NCI-H1417 treated with DMSO at 0.1 percent for 48 hours (cell line): Measurements from ENCODE around the gene KCNE1.
"Not testable (repeated sequence)": the region's sequence is repeated elsewhere in the genome, so short reads cannot be mapped to it uniquely, and the experiment has no call there.

ENCODE experiments used
- DNase-seq: peaks from one replicate; lab custom pipeline; 2025; lab: John Stamatoyannopoulos, UW

Gene KCNE1

DNA sequence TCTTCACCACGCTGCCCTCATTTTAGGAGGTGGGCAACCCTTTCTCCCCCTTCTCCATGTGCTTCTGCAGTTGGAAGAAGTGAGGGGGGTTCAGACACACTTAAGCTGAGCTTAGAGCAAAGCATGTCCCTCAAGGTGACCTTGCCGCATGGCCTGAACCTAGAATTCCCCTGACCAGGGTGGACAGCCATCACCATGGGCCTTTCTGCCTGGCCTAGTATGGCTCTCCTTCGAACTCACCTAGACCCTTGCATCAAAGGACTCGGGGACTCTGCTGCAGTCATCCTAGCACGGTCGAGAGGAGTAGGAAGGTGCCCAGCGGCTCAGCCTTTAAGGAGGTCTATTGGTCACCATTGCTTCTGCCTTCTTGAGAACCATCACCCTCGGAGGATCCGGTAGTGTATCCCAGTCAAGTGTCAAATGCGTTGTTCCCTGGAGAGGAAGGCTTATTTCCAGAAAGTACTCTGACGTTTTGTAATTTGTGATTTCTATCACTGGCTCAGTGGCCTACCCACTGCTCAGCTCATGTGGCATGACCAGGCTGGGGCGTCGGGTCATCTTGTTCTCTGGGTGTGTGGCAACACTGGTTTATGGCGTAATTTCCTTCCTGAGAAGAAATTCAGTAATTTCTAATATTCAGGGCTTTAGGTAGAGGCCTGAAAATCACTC, at the start of gene KCNE1:
KCNE1 (minus strand) TSS at position 424 of the 669 bp plus-strand sequence. CDS start 62,576 bp downstream, outside the sequence.
- no peak for DNase-seq

DNA sequence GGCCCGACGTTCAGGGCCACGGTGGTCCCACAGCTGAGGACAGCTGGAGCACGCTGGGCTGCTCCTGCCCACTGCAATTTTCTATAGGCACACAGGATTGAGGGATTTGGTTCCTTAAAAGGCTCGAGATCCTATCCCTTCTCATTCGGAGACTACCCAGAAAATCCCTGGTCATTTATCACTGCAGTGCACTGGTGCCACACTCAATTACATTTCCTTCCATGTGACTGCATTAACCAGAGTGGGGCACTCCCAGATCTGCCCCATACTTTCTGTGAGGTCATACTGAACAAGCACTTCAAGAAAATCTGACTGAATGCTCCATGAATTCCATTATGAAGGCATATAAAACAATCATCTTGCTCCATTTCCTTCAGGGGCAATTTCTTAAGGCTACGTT, 49.8 kb upstream of the KCNE1 start:
- DNase-seq: no peak

DNA sequence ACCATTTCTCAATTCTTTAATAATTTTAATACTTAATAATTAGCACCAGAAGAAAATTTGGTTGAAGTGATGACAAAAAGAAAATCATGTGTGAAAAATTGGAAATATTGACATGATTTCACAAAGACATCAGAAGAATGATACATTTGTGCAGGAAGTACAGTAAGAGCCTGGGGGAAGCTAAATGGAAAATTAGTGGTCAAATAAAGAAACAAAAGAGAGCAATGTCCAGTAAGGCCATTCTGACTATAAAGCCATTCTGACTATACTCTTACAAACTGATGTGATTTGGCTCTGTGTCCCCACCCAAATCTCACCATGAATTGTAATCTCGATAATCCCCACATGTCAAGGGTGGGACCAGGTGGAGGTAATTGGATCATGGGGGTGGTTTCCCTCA, 48.6 kb upstream of the KCNE1 start:
- no peak for DNase-seq

DNA sequence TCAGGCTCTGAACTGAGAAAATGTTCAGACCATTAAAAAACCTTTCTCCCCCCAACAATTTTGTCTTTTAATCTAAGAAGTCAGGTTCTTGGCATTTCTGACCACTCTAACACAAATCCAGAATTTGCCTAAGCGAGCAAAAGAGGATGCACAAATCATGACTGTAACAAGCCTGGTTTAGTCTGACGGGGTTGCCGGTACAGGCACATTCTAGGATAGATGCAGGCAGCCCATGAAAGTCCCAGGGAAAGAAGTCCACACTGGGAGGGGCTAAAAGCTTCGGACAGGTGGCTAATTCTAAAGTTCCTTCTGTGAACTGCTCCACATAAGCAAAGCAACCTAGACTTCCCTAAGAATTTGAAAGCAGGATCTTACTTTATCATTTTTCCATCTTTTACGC, 48.0 kb upstream of the KCNE1 start:
- DNase-seq: no peak

DNA sequence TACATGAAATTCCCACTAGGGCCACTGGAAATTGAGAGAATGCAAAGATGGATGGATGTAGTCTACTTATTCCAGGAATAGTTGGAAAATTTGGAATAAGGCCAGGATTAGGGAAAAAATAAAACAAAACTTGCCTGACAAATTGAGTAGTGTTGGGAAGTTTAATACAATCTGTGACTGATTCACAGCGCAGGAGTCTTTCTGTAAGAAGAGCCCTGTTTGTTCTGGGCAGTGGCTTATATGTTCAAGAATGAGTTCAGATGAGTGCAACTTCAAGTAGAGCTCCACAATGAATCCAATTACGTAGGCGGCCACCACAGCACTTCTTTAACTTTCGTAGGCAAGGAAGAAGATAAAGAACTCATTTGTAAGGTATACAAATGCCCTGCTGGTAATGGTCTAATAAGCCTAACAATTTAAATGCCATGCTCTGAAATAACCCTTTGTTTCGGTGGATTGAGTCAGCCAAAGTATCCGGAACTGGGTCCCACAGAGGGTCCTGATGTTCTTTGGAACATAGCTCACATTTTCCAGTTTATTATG, 47.1 kb upstream of the KCNE1 start:
- no peak for DNase-seq

DNA sequence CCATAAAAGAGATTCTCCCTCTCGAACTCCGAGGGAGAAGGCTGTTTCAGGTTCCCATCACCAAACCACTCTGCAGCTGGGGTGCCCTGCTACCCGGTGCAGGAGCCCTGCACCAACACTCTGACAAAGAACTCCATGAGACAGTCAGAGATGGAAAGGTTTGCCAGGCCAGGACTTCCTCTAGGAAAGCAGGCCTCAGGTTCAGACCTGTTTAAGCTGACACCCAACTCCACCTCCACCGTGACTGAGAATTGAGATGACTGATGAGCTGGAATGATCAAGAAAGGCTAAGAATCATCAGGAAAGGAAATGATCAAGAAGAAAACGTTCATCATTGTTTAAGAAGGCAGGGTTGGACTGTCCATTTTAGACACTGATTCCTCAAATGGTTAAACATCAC, 46.2 kb upstream of the KCNE1 start:
- no peak for DNase-seq

DNA sequence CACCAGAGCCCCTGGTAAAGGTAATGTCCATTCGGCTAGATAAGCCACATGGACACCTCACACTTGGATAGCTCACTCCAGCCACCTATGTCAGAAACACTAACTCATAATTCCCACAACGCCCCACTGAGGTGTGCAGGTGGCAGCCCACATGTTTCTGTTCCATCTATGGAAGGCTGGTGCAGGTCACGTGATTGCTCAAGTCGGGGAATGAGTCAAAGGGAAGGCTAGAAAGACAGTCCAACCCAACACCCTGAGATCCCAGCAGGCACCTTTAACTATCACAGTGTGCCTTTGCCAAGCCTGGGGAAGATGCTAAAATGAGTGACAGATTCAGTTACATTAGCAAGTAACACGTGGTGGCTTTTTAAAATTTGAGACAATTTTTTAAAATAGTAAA, 45.3 kb upstream of the KCNE1 start:
- no peak for DNase-seq

DNA sequence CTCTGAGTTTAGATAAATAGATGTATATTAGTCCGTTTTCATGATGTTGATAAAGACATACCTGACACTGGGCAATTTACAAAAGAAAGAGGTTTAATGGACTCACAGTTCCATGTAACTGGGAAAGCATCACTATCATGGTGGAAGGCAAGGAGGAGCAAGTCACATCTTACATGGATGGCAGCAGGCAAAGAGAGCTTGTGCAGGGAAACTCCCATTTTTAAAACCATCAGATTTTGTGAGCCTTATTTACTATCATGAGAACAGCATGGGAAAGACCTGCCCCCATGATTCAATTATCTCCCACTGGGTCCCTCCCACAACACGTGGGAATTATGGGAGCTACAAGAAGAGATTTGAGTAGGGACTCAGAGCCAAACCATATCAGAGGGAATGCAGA, 42.7 kb upstream of the KCNE1 start:
- DNase-seq: not testable (repeated sequence)

DNA sequence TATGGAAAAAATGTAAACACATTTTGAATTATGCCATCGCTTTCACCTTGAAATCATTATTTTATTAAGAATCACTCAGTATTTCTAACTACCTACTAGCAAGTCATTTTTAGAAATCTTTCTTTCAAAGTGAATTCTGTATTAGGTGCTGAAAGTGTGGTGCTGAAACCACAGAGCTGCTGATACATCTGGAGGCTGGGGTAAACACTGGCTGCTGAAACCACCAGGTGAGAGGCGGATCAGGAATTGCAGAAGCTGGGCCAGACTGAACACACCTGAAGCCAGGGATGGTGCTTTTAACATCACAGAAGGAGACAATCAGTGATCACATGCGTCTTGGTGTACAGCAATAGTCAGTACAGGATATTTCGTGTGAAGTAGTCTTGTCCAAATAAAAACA, 42.2 kb upstream of the KCNE1 start:
- no peak for DNase-seq

DNA sequence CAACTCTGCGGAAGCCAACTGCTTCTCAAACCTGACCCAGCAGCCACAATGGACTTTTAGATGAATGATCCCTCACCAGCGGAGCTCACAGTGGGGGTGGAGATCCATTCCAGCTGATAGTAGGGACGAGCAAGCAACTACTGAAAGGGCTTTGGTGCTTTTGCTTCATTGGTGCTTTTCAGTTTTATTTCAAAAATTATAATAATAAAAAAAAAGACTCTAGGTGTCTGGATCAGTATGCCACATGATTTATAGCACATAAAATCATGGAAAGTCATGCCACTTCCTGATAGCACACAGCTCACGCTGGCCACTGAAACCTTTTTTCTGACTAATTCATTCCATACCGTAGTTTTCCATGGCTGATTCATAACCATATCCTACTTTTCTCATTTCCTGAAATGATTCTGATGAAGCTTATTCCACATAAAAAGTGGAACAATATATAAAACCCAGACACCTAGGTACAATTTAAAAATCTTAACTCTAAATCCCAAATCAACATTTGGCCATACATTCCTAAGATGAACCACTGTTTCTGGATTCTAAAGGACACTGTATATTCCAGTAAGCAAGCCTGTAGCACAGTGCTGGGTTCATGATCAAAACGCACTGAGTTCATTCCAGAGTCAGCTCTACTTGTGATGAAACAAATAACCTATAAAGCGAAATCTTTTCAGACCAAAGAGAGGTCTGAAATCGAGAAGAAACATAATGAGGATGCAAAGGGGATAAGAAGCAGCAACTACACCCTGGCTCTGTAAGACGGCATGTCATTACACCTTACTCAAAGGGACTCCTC, 41.3 kb upstream of the KCNE1 start:
- DNase-seq: no peak

DNA sequence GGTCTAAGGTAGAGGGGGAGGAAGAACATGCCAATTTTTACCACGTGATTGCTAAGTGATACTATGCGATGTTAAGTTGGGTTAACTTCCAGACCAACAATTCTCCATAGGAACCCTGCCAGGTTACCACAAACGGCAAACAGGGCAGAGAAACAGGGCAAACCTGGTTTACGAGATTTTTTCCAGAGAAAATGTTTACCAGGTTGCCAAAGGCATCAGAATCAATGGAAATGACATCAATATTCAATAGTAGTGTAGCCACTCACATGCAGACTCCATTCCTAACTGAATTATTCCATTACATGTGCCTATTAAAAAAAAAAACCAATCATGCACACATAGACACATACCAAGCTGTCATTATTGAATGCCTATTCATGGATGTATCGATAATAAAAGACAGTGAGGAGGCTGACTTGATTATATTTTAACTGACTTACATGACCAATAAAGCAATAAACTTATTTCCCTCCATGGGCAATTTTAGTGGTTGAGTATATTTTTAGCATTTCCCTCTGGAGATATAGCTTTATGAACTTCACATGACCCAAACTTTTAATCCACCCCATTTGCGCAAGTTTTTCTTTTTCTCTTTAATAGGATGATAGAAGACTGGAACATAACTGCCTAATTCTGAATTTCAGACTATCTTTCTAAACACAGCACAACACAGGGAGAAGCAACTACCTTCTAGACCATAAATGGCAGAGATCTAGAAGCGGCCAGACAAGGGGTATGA, 40.5 kb upstream of the KCNE1 start:
- DNase-seq: no peak

DNA sequence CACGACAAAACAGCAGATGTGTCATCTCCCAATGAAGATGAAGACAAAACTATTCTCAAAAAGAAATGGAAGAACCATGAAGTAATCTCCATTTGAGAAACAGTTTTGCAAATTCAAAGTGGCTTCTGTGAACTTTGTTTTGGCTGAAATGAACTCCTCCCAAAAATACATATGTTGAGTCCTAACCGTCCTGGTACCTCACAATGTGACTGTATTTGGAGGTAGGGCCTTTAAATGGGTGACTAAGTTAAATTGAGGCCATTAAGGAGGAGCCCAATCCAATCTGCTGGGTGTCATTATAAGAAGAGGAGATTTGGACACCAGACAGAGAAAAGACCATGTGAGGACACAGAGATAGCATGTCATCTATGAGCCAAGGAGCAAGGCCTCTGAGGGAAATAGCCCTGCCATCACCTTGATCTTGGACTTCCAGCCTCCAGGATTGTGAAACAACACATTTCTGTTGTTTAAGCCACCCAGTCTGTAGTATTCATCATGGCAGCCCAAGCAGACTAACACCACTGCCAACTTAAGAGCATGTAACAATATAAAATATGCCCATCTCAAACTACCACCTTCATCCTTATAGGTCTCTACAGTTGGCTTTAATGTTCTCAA, 38.3 kb upstream of the KCNE1 start:
- DNase-seq: no peak

DNA sequence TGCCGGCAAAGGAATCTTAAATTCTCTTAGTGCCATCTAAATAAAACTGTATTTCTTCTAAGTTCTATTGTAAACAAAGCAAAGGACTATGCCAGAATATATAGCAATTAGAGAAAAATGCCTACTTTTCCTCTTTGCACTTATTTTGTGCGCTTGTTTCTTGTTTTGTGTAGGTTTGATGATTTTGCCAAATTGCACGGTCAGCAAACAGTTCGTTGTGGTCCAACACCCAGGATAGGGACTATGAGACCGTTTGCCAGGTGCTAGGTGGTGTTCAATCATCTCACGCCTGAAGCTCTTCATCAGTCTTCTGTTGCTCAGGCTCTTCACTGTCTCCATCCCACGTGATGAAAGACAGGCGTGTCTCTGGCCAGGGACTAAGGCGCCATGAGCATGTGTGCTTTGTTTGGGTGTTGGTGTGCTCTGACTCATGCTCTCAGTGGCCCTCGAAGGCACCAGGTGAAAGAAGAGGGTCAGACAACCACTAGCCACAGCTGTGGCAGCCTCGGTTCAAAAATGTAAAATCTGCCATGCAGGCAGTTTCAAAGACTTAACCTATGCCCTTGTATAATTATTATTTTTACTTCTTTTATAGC, 36.9 kb upstream of the KCNE1 start:
- DNase-seq: no peak

DNA sequence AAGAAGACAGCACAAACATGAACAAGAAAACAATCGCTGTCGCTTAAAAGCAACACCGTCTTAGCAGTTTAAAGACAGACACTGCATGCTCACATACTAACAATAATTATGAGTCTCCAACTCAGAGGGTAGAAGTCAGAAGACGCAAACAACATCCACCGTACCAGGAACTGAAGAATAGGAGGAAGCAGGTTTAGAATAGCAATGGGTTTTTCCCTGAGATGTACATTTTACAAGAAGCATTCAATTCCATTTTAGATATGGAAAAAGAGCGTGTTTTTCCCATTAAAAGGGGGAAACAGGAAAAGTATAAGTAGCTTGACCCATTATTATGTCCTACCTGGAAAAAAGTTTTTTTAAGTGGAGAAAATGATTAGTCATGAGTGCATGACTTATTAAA, 34.5 kb upstream of the KCNE1 start:
- no peak for DNase-seq

DNA sequence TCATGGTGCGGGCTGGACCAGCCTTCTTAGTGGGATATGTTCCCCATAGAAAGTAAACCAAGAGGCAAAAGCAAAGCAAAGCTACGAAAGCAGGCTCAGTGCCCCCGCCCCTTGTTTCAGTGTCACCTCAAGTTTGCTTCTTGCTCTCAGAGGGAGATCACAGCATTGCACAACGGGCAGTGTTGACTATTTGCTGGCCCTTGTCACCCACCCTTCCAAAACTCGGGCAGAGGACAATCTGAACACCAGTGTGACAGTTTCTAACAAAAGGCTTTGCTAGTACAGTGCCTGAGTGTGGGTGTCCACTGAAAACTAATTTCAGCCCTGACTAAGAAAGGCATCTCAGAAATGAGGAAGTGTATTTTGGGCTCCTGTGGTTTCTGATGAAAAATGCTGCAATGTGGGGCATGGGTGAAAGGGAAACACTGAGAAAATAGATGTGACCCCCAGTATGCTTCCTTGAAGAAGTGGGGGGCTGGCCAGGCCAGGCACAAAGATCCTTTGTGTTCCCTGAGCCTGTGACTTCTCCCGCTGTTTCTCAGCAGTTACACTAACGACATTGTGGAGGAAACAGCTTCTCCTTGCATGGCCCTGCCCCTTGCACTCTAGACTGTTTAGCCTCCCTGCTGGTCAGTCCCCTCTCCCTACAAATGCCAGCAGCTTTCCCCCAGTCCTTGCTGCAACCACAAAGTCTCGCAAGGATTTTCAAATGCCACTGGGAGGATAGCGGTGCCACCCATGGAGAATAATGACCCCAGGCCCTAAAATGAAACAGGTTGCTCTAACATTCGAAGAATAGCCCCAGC, 33.3 kb upstream of the KCNE1 start:
- DNase-seq: no peak

DNA sequence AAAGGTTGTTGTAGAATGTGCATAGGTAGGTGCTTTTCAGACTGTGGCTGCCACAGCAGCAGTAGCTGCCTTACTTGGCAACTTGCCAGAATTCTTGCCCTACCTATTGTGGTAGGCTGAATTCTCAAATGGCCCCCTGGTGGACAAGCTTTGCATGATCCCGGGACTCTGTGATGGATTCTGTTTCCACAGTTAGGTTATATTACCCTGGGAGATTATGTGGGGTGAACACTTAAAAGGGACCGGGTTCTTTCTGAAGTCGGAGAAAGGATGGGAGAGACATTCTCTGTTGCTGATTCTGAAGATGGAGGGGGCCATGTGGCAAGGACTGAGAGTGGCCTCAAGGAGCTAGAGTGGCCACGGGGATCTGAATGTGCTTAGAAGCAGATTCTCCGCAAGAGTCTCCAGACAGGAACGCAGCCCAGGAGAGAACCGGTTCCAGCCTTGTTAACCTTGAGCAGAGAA, 32.1 kb upstream of the KCNE1 start:
- no peak for DNase-seq

DNA sequence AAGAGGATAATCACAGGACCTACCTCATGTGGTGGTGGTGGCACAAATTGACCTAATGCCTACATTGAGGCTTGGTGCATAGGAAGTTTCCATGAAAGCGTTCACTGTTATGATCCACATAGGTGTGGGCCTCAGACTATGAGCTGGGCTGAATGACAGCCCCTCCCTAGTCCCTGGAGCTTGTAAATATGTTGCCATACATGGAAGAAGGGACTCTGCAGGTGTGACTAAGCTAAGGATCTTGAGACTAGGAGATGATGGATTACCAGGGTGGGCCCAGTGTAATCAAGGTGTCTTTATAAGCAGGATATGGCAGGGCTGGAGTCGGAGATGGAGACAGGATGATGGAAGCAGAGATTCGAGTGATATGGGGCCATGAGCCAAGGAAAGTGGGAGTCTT, 31.0 kb upstream of the KCNE1 start:
- no peak for DNase-seq

DNA sequence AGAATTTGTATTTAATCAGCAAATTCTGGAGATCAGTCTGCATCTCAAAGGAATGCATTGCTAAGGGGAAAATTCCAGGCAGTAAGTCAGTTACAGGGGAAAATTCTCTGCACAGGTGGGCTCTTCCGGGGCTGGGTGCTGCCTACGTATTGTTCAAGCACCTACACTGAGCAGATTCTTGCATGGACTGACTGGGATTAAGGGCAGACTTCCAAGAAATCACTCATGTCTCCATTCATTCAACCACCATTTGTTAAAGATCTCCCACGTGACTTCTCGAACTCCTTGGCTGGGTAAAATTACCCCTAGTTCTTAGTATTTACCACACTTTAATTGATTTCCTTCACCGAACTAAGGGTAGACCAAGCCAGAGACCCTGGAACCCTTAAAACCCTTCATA, 28.2 kb upstream of the KCNE1 start:
- no peak for DNase-seq

DNA sequence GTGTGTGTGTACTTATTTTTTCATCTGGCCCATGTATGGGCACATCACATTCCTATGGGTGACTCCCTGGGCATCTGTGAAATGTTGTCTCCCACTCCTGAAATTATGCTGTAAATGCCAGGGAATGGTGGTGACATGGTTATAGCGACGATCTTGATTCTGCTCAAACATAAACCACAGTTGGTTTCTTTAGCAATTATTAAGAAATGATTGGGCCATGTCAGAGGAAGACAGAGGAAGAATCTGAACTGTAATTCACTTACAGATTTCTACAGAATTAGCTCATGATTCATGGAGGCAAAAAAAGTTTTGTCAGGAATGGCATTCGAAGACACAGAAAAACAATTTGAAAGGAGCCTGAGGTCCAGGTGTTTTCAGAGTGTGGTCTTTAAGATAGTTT, 25.8 kb upstream of the KCNE1 start:
- no peak for DNase-seq

DNA sequence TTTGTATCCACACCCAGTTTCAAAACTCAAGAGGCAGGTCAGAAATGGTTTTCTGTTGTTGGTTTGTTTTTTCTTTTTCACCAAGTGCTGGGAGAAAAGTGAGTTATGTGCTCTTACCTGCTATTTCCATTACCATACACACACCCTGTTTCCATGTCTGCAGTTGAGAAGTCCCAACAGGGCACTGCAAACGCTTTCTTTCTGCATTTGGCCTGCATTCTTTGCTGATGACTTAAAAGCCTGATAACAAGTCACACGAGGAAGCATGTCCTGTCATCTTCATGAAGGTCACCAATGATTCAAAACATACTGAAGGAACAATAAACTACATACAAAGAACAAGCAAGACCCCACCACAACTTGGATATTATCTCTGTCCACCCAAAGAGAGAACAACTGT, 24.8 kb upstream of the KCNE1 start:
- DNase-seq: no peak

DNA sequence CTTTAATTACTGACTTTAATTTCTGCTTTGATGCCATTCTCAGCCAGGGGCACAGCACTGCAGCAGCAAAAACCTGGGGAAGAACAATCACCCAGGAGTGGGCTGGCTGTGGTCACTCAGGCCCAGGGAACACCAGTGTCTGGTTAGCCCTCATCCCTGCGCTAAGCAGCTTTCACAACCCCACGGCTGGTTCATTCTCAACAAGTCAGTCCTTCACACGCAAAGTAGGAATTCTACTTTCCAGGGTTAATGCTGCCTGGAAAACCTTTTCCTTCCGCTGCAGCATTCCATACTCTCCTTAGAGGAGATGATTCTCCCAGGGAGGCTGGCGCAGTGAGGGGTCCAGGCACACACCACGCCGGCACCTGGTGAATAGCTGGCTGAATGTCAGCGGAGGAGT, 24.3 kb upstream of the KCNE1 start:
- DNase-seq: no peak
